ENCODE data around the gene DDN. TPM values are rescaled to one million over a fixed set of nuclear protein-coding genes. Genes with fewer than 3 reads are reported as not detected.

Gene DDN
- polyA plus RNA-seq, 1 donor (not counting 4 experiments of a cell fraction or from before 2014, with no cell fraction given), result 0.10 TPM

- H3K79me2 ChIP-seq (ENCODE audit: control insufficient read depth, insufficient read depth, low read length), result no peaks in the 10 kb centered on the region
- no peaks in the 10 kb centered on the region for H3K9me3 ChIP-seq (ENCODE audit: control insufficient read depth, low read depth, low read length)
- H3K4me2 ChIP-seq (ENCODE audit: control insufficient read depth, extremely low read depth, insufficient read depth, low read depth, low read length), result no peak overlapping the region
- H3K27ac ChIP-seq (ENCODE audit: control insufficient read depth, insufficient read depth, low read length), result no peak overlapping the region
- H3K27me3 ChIP-seq (ENCODE audit: control insufficient read depth, extremely low read depth, insufficient read depth, low read length), result peaks cover 24% of the 10 kb centered on the region
- no peak overlapping the region for H3K4me3 ChIP-seq (ENCODE audit: control insufficient read depth in 2 of 3, extremely low read depth in 1 of 3, insufficient read depth in 2 of 3, low read depth in 1 of 3, low read length in 3 of 3)
- TF ChIP-seq, protein P1, sequence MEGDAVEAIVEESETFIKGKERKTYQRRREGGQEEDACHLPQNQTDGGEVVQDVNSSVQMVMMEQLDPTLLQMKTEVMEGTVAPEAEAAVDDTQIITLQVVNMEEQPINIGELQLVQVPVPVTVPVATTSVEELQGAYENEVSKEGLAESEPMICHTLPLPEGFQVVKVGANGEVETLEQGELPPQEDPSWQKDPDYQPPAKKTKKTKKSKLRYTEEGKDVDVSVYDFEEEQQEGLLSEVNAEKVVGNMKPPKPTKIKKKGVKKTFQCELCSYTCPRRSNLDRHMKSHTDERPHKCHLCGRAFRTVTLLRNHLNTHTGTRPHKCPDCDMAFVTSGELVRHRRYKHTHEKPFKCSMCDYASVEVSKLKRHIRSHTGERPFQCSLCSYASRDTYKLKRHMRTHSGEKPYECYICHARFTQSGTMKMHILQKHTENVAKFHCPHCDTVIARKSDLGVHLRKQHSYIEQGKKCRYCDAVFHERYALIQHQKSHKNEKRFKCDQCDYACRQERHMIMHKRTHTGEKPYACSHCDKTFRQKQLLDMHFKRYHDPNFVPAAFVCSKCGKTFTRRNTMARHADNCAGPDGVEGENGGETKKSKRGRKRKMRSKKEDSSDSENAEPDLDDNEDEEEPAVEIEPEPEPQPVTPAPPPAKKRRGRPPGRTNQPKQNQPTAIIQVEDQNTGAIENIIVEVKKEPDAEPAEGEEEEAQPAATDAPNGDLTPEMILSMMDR (optimal IDR thresholded peaks at IDR 0.05 in 1 of 3, IDR thresholded peaks at IDR 0.05 in 1 of 3, conservative IDR thresholded peaks at IDR 0.05 in 1 of 3; ENCODE audit: extremely low read depth in 1 of 3, insufficient read depth in 2 of 3, low read length in 3 of 3), result no peak
- no peak for TF ChIP-seq EZH2 (IDR thresholded peaks at IDR 0.05; ENCODE audit: low read length)
- no peak overlapping the region for H2AFZ ChIP-seq (ENCODE audit: control insufficient read depth, low read length)
- no peak for DNase-seq (ENCODE audit: low read depth, low spot score)
- no peaks in the 10 kb centered on the region for H3K9me1 ChIP-seq (ENCODE audit: control insufficient read depth, extremely low read depth, insufficient read depth, low read length)
- no peaks in the 10 kb centered on the region for H4K20me1 ChIP-seq (ENCODE audit: control insufficient read depth, extremely low read depth, insufficient read depth, low read length)
- dilution Hi-C loops (cut with MboI; ENCODE audit: extremely low pct_ligation_motif_present, low sequenced_read_pairs), result no loop called here
- no peak for FAIRE-seq
- H3K9ac ChIP-seq (ENCODE audit: control insufficient read depth, extremely low read depth, insufficient read depth, low read length), result no peak overlapping the region
- no peaks in the 10 kb centered on the region for H3K36me3 ChIP-seq (ENCODE audit: control insufficient read depth in 2 of 2, extremely low read depth in 1 of 2, insufficient read depth in 2 of 2, low read length in 2 of 2)
- peaks cover 8% of the 10 kb centered on the region for H3K4me1 ChIP-seq (ENCODE audit: control insufficient read depth, extremely low read depth, insufficient read depth, low read length)
Observed at GRCh38 chr12:48994224-48995085, 4.7 kb downstream of the DDN start.

DNA sequence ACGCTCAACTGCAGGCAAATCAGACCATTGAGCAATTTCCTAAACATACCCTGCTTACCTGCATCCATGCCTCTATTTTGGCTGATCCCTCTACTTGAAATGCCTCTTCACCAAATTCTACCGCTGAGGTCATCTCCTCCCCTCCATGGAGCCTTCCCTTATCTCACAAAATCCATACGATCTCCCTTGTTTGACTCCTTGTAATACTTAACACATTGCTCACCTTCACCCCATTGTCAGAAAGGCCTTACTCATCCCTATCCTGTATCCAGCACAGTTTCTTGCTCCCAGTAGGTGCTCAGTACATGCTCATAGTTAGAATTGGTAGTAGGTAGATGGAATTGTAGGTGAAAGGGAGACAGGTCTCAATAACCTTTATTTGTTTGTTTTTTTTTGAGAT lies 5.4 kb downstream of the DDN start:
- no peak for DNase-seq (ENCODE audit: low read depth, low spot score)
- Histone ChIP-seq H3K79me2 (ENCODE audit: control insufficient read depth, insufficient read depth, low read length) (no peaks in the 10 kb centered on the region), H2AFZ (ENCODE audit: control insufficient read depth, low read length) (no peak overlapping the region), H3K9ac (ENCODE audit: control insufficient read depth, extremely low read depth, insufficient read depth, low read length) (no peak overlapping the region), H4K20me1 (ENCODE audit: control insufficient read depth, extremely low read depth, insufficient read depth, low read length) (no peaks in the 10 kb centered on the region), H3K27ac (ENCODE audit: control insufficient read depth, insufficient read depth, low read length) (no peak overlapping the region), H3K36me3 (ENCODE audit: control insufficient read depth in 2 of 2, extremely low read depth in 1 of 2, insufficient read depth in 2 of 2, low read length in 2 of 2) (no peaks in the 10 kb centered on the region), H3K4me2 (ENCODE audit: control insufficient read depth, extremely low read depth, insufficient read depth, low read depth, low read length) (no peak overlapping the region), H3K4me1 (ENCODE audit: control insufficient read depth, extremely low read depth, insufficient read depth, low read length) (peaks cover 5% of the 10 kb centered on the region), H3K9me1 (ENCODE audit: control insufficient read depth, extremely low read depth, insufficient read depth, low read length) (no peaks in the 10 kb centered on the region), H3K27me3 (ENCODE audit: control insufficient read depth, extremely low read depth, insufficient read depth, low read length) (peaks cover 26% of the 10 kb centered on the region), H3K9me3 (ENCODE audit: control insufficient read depth, low read depth, low read length) (no peaks in the 10 kb centered on the region), H3K4me3 (ENCODE audit: control insufficient read depth in 2 of 3, extremely low read depth in 1 of 3, insufficient read depth in 2 of 3, low read depth in 1 of 3, low read length in 3 of 3) (no peak overlapping the region)
- peak; percentile 71 for FAIRE-seq
- TF ChIP-seq EZH2 (IDR thresholded peaks at IDR 0.05; ENCODE audit: low read length), result no peak
- dilution Hi-C loops (cut with MboI; ENCODE audit: extremely low pct_ligation_motif_present, low sequenced_read_pairs), result no loop called here

Measured in keratinocyte (primary cell).